GM18867 (cell line): ENCODE results near the gene LMNA.
"Not testable (repeated sequence)": the region's sequence is repeated elsewhere in the genome, so short reads cannot be mapped to it uniquely, and the experiment has no call there.

ENCODE experiments used
- ATAC-seq: cut with Tn5 transposase; IDR thresholded peaks from one replicate; pipeline ENCODE4 v1.9.1; 2021; ENCODE audit warnings: mild to moderate bottlenecking, moderate library complexity; ENCODE audit not compliant: unreplicated experiment

Gene LMNA

GRCh38 chr1:156160000-156160742 is 45.7 kb downstream of the LMNA start:
- no peak for ATAC-seq

- no peak for ATAC-seq
These were observed 46.2 kb downstream of the LMNA start for GRCh38 chr1:156160743-156161171.

- ATAC-seq: no peak
These were observed 48.0 kb downstream of the LMNA start for GRCh38 chr1:156162430-156163037.

GRCh38 chr1:156163712-156164111 is 49.2 kb downstream of the LMNA start:
- no peak for ATAC-seq

GRCh38 chr1:156164125-156164831 is 49.8 kb downstream of the LMNA start:
- no peak for ATAC-seq

- no peak for ATAC-seq
These were observed 50.6 kb downstream of the LMNA start for GRCh38 chr1:156165083-156165482.

- ATAC-seq: no peak
These were observed 53.0 kb downstream of the LMNA start for GRCh38 chr1:156167536-156167935.

GRCh38 chr1:156172696-156173470 is 58.4 kb downstream of the LMNA start:
- no peak for ATAC-seq

GRCh38 chr1:156176610-156177210 is 62.2 kb downstream of the LMNA start:
- ATAC-seq: no peak

GRCh38 chr1:156177919-156178654 is 63.6 kb downstream of the LMNA start:
- ATAC-seq: no peak

GRCh38 chr1:156180471-156180870 is 66.0 kb downstream of the LMNA start:
- no peak for ATAC-seq

GRCh38 chr1:156181391-156181924 is 66.9 kb downstream of the LMNA start:
- ATAC-seq: not testable (repeated sequence)

- ATAC-seq: not testable (repeated sequence)
These were observed 67.7 kb downstream of the LMNA start for GRCh38 chr1:156182010-156182779.

GRCh38 chr1:156186347-156187177 is 72.1 kb downstream of the LMNA start:
- ATAC-seq: not testable (repeated sequence)
